ENCODE data around the gene FTO.
A peak's percentile ranks its signal among the peaks of the same experiment; 100 is the strongest.
"Not testable (repeated sequence)": the region's sequence is repeated elsewhere in the genome, so short reads cannot be mapped to it uniquely, and the experiment has no call there.

Gene FTO

DNA sequence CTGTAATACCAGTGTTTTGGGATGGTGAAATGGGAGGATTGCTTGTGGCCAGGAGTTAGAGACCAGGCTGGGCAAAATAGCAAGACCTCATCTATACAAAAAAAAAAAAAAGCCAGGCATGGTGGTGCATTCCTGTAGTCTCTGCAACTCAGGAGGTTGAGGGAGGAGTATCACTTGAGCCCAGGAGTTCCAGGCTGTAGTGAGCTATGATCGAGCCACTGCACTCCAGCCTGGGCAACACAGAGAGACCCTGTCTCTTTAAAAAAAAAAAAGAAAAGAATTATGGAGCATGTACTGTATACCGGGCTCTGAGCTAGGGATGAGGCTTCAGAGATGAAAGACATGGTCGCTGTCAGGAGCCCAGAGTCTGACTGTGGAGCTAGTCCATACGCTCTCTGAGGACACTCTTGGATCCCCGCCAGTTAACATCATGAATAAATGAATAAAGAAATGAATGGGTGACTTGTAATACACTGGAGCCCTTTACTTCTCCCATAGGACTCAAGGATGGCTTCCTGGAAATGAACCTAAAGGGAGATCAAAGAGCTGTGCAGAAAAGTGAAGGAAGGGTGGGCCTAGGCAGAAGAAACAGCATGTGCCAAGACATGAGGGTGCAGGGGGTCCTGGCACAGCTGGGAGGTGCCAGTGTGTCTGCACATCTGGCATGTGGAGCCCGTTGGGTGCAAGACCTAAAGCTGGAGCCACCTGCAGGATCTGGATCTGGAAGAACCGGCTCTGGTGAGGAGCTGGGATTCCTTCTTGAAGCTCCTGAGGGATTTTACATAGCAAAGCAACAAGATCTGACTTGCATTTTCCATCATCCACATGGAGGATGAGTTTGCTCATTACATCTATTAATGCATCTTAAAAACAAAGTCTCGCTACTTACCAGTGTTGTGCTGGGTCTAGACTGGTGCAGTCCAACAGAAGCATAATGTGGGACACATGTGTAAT is 462.2 kb downstream of the FTO start:
- DNase-seq, result no peak

DNA sequence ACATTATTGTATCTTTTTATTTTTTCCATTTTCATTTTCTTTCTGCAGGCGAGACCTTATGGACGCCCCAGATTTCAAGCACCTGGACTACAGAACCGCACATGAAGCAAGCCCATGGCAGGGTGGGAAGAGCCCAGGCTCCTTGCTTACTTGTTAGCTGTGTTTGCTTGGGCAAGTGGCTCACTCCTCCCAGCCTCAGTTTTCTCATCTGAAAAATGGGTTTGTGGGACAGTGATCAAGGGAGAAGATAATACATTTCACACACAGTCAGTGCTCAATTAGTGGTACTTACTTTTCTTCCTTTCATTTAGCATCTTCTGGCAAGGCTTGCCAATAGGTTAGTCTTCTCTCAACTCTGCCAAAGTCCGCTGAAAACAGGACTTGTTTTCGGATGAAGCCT is 465.2 kb downstream of the FTO start:
- DNase-seq, result no peak

DNA sequence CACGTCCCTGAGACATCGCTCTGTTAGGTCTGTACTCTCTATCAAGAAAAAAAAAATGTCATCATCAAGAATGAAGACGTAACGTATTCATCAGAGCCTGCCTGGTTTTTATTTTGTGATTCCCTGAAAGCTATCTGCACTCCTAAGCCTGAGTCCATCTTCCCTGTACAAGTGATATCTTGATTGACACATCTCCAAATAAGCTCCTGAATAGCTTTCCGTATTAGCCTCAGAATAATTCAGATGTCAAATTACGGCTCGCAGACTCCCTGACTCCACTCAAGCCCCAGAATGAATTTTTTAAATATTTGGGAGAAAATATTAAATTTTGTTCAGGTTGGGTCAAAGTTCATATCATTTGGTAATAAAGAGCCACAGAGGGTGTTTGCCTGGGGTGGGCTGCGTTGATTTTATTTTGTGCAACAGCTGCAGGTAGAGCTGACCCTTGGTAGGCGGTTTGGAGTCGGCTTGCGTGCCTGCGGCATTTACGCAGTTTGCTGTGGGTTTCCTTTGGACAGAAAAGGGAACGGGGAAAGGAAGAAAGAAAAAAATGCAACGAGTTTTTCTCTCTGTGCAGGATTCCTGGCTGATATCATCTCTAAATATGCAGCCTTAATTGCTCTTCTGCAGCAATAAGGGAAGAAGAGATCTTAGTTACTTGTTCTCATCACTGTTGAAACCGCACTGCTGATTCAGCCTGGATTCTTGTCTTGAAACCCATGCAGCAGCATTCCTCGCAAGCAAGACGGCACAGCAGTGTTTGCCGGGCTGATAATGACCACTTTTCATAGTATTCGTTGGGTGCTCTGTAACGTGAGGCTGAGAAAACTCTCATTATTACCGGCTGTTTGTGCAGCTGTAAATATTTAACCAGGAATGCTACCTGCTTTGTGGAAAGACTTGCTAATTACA is 467.9 kb downstream of the FTO start:
- DNase-seq, result peak; percentile 90

DNA sequence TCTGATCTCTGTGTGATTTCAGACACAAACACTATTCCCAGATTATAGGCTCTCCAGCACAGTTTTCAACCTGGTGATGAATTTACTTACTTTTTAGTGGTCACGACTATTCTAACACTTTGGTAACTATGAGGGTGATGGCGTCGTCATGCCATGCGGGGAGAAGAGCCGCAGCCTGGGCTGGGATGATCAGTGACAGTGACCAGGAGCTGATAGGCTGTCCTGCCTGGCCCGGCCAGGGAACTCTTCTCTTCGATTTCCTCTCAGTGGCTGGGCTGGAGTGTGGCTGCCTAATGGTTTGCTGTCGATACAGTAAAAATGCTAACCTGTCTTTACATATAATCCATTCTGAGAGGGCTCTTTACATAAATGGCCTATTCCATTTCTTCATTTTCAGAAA is 469.5 kb downstream of the FTO start:
- DNase-seq, result no peak

DNA sequence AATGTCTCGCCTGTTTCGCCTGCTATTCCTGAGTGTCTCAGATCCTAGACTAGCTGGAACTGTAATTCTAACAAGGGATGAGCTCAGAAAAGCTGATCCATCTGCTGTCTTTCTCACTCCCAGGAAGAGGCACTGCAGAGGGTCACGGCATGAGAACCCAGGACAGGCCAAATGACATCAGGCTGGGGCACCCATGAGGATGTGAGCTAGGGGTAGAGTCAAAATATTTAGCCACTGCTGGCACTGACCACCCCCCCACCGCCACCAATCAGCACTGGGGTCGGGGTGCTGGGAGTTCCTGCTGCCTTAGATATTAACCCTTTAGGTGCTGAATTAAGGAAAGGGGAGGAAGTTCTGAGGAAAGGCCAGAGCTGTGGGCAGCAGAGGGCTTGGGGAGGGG is 470.2 kb downstream of the FTO start:
- DNase-seq, result no peak

DNA sequence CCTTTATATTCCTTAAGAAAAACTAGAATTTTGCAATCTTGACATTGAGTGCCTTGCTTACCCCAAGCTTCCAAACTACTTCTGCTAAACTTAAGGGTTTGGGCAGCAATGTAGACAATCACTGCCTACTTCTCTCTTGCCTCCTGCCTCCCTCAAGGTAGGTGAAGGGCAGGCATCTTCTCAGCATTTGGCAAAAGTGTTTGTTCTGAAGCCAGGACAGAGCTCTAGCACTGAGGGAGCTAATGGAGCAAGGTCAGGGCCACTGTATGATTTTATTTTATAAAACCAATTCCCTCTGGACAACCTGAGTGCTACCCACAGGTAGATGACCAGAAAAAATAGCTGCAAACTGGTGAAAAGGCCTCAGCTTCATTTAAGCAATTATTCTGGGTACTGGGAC is 470.8 kb downstream of the FTO start:
- DNase-seq, result no peak

DNA sequence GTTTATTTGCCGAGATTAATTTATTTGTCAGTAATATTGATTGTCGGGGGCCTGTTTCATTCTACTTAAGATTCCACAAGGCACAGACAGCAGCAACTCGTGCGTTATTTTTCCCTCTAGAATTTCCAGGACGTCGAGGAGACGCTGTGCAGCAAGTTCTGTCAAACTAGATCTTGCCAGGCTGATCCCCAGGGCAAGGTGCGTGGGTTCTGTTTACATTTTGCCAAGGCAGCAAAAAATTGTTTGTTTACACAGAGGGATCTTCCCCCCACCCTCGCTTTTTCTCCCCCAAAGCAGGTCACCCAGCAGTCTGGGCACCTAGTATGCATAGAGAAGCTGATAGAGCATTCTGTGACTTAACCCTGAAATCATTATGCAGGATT is 471.2 kb downstream of the FTO start:
- DNase-seq, result no peak

DNA sequence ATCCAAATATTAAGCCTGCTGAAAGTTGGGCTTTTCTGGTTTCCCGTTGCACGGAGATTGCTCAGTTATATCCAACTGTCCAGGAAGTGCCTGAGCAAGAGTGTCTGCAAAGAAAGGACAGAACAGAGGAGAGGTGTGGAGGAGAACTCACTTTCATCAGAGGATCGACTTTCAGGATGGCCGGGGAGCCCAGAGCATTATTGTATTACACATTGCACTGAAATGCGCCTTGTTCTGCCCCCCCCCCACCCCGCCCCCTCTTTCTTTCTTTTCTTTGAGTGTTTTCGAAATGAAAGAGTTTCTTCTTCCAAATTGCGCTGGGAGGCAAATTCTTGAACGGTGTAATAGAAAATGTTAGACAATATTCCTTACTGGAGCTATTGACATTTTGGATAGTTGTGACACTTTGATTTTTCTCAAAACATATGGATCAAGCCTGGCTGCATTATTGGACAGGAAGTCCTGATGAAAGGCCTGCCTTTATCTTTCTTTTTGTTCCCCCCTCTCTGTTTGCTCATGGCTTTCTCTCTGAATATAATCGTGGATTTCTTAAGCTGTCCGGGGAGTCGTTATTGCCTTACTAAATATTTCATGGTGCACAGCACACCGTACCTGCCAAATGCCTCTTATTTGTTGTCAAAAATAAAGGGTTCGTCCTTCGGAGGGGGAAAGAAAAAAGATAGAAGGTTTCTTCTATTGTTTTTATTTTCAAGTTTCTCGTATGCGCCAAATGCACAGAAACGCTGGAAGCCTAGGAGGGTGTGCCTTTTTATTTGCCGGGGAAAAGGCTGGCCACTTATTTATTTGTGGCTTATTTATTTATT is 471.8 kb downstream of the FTO start:
- peak; percentile 38 for DNase-seq

DNA sequence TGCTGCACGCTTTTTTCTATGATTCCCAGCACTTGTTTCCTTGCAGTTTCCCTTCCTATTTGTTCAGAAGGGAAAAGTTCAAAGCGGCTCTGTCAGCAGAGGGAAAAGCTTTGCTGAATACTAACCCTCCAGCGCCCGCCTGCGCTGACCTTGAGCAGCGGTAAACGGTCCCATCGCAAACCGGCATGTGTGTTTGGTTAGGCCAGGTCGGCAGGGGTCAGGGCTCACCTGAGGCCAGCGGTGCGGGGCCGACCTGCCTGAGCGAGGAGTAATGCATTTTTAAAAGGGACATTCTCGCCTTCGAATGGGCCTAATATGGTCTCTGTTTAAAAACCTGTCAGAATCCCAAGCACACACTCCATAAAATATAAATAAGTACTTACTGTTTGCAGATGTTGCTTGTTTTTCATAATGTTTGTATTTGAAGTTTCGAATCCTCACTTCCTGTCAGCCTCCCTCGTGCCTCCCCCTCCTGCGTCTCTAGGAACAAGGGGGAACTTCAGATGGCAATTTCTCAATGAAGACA is 472.5 kb downstream of the FTO start:
- DNase-seq, result no peak

DNA sequence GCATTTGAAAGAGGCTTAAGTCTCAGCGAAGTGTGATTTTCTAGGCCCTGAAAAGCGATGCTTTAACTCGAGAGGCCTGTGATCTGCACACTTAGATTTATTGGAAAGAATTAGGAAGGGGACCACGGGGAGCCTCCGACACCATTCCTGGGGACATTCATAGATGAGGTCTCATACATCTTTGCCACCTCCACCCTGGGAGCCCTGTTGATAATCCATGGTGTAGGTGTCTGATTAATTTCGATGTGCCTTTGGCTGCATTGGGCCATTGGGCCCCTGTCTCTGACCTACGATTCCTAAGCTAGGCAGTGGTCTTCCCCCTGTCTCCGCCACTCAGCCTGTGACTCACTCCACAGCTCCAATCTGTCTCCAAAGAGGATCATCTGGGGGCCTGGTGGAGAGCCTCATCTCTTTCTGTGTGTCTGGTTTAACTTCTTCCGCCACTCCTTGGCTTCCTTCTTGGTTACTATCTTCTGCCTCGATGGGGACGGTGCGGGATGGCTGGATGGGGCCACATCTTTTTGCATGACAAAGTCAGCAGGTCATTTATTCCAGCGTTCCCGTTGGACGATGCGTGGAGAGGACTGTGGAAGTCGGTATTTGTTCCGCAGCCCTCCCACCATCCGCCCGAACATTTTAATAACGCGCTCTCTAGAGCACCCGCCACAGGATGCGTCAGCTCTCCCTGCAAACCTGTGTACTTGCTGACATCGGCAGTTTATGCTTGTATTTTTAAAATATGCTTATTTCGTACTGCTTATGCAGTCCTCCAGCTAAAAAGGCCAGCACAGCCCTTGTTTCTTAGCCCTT is 473.3 kb downstream of the FTO start:
- no peak for DNase-seq

DNA sequence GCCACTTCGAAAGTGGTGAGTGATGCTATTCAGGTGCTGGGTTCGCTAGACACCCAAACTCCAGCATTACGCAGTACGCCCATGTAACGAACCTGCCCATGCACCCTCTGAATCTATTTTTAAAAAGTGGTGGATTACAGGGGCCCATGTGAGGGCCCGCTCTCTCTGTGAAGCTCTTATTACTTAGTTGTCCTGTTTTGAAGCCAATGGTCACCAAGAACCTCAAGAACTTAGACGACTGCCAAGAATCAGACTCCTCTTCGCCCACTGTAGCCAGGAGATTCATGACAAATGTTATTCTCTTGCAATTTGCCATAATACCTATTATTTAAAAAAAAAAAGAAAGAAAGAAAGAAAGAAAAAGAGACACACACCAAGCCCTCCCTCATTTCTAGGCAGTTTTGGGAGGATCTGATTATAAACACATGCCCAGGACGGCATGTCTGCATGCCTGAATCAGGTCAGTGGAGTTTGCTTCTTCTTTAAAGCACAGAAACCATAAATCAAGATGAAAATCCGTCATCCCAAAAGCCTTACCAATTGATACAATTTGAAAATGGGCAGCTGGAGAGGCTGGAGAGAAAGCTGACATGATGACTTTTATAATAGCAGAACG is 474.0 kb downstream of the FTO start:
- DNase-seq, result no peak

DNA sequence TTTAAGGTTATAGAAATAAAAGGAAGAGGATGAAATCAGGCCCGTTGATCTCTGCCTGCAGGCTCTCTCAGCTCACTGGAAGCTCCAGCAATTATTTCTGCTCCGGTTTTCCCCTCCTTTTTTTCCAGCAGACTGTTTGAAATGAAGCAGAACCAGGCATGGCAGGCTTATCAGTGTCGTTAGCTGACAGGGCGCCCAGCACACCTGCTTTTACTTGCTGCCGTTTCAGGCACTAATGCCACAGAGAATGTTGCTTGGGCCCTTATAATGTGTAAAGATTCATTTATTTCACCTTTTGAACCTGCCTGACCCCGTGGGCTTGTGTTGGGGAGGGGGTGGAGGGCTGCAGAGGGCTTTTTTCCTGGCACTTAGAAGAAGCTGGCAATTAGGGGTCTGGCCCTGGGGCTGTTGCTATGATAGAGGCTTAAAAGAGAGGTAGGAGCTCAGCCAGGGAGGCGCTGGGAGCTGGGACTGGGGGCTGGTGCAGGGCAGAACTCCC is 474.6 kb downstream of the FTO start:
- no peak for DNase-seq

DNA sequence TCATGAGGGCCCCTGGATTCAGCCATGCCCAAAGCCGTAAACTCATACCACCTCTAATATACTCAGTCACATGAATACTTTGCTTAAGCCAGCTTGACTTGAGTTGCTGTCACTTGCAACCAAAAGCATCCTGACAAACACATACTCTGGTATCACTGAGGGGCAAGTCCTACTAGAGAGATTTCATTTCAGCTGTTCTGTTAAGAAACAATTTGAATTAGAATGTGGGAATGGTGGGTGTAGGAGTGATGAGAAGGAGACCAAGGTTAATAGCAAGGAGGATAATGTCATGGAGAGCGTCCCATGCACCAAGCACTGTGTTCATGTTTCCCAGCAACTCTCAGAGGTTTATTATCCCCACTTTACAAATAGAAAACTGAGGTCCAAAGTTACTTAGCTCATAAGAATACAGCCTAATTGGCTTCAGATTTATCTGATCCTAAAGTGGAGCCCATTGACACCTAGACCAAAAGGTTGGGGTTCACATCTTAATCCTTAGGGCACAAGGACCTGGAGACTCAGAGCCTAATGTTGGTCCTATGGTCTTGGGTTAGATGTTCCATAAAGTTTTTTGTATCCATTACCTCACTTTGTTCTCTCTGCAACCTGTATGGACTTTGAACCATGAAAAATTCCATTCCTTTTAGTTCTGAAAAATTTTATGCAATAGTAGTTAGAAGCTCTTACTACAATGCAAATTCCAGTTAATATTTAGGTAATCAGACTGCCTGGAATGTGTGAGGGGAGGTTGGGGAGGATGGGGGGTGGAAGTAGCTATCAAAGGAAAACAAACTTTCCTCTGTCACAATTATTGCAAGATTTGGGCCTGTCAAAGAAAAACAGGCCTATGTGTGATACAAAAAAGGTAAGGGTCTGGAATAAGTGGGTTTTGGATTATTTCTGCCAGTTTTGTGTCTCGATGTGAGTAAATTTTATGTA is 476.7 kb downstream of the FTO start:
- DNase-seq, result no peak

DNA sequence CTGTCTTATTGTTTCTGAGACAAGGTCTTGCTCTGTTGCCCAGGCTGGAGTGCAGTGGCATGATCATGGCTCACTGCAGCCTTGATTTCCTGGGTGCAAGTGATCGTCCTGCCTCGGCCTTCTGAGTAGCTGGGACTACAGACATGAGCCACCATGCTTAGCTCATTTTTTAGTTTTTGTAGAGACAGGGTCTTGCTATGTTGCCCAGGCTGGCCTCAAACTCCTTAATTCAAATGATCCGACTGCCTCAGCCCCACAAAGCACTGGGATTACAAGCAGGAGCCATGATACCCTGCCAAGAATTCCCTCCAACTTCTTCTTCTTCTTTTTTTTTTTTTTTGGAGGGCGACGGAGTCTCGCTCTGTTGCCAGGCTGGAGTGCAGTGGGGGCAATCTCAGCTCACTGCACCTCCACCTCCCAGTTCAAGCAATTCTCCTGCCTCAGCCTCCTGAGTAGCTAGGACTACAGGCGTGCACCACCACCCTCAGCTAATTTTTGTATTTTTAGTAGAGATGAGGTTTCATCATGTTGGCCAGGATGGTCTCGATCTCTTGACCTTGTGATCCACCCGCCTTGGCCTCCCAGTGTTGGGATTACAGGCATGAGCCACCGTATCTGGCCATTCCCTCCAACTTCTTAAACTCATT is 477.9 kb downstream of the FTO start:
- DNase-seq, result not testable (repeated sequence)

DNA sequence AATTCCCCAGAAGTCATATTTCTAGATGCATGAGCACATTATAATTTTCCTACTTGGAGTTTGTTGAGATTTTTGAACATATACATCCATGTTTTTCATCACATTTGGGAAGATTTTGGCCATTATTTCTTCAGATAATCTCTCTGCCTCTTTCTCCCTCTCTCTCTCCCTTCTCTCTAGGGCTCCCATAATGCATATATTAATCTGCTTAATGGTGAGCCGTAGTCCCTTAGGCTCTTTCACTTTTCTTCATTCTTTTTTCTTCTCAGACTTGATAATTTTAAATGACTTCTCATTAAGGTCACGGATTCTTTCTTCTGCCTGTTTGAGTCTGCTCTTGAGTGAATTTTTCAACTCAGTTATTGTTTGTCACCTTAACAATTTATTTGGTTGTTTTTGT is 481.1 kb downstream of the FTO start:
- DNase-seq, result no peak

DNA sequence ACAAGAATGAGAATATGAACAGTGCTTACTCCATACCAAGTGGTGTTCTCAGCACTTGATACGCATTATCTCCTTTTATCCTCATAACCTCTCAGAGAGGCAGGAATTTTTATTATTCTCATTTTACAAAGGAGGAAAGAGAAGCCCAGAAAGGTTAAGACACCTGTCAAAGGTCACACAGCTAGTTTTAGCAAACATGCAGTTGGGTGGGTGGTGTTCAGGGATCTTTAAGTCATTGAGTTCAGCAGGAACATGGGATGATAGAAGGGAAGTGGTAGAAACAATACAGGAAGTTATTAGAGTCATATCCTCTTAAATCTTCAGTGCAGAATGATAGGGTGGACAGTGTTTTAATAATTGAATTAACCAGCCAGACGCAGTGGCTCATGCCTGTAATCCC is 487.2 kb downstream of the FTO start:
- no peak for DNase-seq

DNA sequence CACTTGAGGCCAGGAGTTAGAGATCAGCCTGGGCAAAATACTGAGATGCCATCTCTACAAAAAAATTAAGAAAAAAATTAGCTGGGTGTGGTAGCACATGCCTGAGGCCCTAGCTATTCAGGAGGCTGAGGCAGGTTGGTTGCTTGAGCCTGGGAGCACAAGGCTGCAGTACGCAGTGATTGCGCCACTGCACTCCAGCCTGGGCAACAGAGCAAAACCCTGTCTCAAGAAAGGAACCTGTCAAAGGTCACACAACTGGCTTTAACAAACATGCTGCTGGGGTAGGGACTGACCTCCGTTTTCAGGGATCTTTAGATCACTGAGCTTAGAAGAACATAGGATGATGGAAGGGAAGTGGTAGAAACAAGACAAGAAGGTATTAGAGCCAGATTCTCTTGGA is 487.6 kb downstream of the FTO start:
- DNase-seq, result no peak

DNA sequence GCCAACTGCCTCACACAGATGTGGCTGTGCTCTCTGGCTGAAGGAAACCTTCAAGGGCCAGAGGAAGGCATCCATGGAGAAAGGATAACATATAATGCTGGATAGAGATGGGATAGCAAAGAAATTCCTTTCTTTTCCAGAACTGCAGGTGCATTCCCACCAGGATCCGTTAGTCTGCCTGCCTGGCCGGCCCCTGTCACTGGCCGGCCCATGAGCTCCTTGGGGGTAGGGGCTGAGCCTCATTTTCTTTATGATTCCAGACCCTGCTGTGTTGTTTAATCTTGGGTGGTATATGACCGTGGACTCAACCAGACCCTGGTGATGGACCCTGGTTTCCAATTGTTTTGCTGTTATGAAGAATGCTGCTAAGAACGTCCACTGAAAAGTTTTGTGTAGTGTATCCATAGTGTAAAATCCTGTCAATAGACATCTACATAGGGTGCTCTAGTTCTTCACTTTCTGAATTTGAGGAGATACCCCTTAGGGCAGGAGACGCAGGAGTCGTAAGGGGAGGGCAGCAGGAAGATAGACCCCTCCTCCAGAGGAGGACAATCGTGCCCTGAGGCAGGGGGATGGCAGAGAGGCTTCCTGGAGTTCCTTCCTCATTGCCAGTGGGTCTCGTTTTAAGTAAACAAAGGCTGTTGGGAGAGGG is 489.2 kb downstream of the FTO start:
- DNase-seq, result no peak
